ENCODE results near the gene EPS15. TPM values are rescaled to one million over a fixed set of nuclear protein-coding genes. Genes with fewer than 3 reads are reported as not detected.

Gene EPS15
- total RNA-seq, 1 experiment from 2014 or later = 37.1 TPM

GRCh38 chr1:51378871-51379270, 140.2 kb downstream of the EPS15 start:
- Mint-ChIP-seq H3K27ac (no peak overlapping the region), H3K4me1 (0 out of 2 replicates have a peak, but pooled peaks cover 2% of the 10 kb centered on the region), H3K36me3 (peaks cover 44% of the 10 kb centered on the region), H3K4me3 (no peak overlapping the region), H3K27me3 (ENCODE audit: low read depth) (no peaks in the 10 kb centered on the region), H3K9me3 (peaks cover 20% of the 10 kb centered on the region)
- ChIA-PET CTCF (no interaction called here), POLR2A (no interaction called here)
- DNase-seq (ENCODE audit: low spot score) (no peak), ATAC-seq (no peak)
- TF ChIP-seq OVOL2 (CRISPR knock-in tag; IDR thresholded peaks at IDR 0.05; ENCODE audit: borderline replicate concordance) (no peak), ERG (CRISPR knock-in tag; IDR thresholded peaks at IDR 0.05) (no peak), AFF4 (CRISPR knock-in tag; IDR thresholded peaks at IDR 0.05; ENCODE audit: borderline replicate concordance) (no peak), FOXP1 (CRISPR knock-in tag; IDR thresholded peaks at IDR 0.05; ENCODE audit: borderline replicate concordance) (no peak), CBFB (CRISPR knock-in tag; IDR thresholded peaks at IDR 0.05; ENCODE audit: low read depth) (no peak), TP53 (CRISPR knock-in tag; IDR thresholded peaks at IDR 0.05) (no peak), MXD4 (CRISPR knock-in tag; IDR thresholded peaks at IDR 0.05; ENCODE audit: borderline replicate concordance) (no peak), NR1H2 (CRISPR knock-in tag; IDR thresholded peaks at IDR 0.05) (no peak), AR (CRISPR knock-in tag; IDR thresholded peaks at IDR 0.05) (no peak), JUN (CRISPR knock-in tag; IDR thresholded peaks at IDR 0.05) (no peak)

- ChIA-PET CTCF (no interaction called here), POLR2A (interaction anchor here (0.6 kb wide), 1 partner anchor 409 kb away, joined by 3 read pairs; no protein-coding TSS in a partner anchor)
- H3K4me3 Mint-ChIP-seq = no peak overlapping the region
- H3K9me3 Mint-ChIP-seq = peaks cover 6% of the 10 kb centered on the region; the same call in 1 of the 2 replicates
- 0 out of 2 replicates have a peak, but pooled peaks cover 2% of the 10 kb centered on the region for H3K4me1 Mint-ChIP-seq
- DNase-seq (ENCODE audit: low spot score) (no peak), ATAC-seq (no peak)
- TF ChIP-seq ZNF232 (CRISPR knock-in tag; IDR thresholded peaks at IDR 0.05) (no peak), PRRX2 (CRISPR knock-in tag; IDR thresholded peaks at IDR 0.05) (no peak), ZNF396 (CRISPR knock-in tag; IDR thresholded peaks at IDR 0.05; ENCODE audit: borderline replicate concordance) (no peak), SP1 (CRISPR knock-in tag; conservative IDR thresholded peaks at IDR 0.05) (no peak), JAZF1 (CRISPR knock-in tag; IDR thresholded peaks at IDR 0.05) (no peak)
- H3K27ac Mint-ChIP-seq = no peak overlapping the region
- peaks cover 21% of the 10 kb centered on the region for H3K36me3 Mint-ChIP-seq
- no peaks in the 10 kb centered on the region for H3K27me3 Mint-ChIP-seq (ENCODE audit: low read depth)
These were observed 145.2 kb downstream of the EPS15 start for GRCh38 chr1:51373898-51374297.

GRCh38 chr1:51372561-51372960, 146.5 kb downstream of the EPS15 start:
- H3K36me3 Mint-ChIP-seq = peaks cover 16% of the 10 kb centered on the region
- no peaks in the 10 kb centered on the region for H3K27me3 Mint-ChIP-seq (ENCODE audit: low read depth)
- peaks cover 3% of the 10 kb centered on the region; the same call in 1 of the 2 replicates for H3K9me3 Mint-ChIP-seq
- TF ChIP-seq SP1 (CRISPR knock-in tag; conservative IDR thresholded peaks at IDR 0.05) = no peak
- no peak for TF ChIP-seq MAX (CRISPR knock-in tag; IDR thresholded peaks at IDR 0.05)
- POLR2A ChIA-PET = no interaction called here
- ATAC-seq (no peak), DNase-seq (ENCODE audit: low spot score) (no peak)
- no peak overlapping the region for H3K27ac Mint-ChIP-seq
- H3K4me1 Mint-ChIP-seq = no peaks in the 10 kb centered on the region
- no peak overlapping the region for H3K4me3 Mint-ChIP-seq
- CTCF ChIA-PET = no interaction called here
